DMS 273 (cell line): ENCODE measurements around the gene ARMC9.
"Not testable (repeated sequence)": the region's sequence is repeated elsewhere in the genome, so short reads cannot be mapped to it uniquely, and the experiment has no call there.

ENCODE experiments used
- DNase-seq: peaks from one replicate; lab custom pipeline; 2025; ENCODE audit not compliant: unreplicated experiment; lab: John Stamatoyannopoulos, UW

The ARMC9 gene, protein sequence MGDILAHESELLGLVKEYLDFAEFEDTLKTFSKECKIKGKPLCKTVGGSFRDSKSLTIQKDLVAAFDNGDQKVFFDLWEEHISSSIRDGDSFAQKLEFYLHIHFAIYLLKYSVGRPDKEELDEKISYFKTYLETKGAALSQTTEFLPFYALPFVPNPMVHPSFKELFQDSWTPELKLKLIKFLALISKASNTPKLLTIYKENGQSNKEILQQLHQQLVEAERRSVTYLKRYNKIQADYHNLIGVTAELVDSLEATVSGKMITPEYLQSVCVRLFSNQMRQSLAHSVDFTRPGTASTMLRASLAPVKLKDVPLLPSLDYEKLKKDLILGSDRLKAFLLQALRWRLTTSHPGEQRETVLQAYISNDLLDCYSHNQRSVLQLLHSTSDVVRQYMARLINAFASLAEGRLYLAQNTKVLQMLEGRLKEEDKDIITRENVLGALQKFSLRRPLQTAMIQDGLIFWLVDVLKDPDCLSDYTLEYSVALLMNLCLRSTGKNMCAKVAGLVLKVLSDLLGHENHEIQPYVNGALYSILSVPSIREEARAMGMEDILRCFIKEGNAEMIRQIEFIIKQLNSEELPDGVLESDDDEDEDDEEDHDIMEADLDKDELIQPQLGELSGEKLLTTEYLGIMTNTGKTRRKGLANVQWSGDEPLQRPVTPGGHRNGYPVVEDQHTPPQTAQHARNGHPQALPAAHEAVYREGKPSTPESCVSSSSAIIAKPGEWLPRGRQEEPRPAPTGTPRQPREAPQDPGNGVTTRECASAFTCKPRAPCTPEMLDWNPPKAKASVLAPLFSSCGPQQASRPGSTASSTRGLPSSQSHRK

DNA sequence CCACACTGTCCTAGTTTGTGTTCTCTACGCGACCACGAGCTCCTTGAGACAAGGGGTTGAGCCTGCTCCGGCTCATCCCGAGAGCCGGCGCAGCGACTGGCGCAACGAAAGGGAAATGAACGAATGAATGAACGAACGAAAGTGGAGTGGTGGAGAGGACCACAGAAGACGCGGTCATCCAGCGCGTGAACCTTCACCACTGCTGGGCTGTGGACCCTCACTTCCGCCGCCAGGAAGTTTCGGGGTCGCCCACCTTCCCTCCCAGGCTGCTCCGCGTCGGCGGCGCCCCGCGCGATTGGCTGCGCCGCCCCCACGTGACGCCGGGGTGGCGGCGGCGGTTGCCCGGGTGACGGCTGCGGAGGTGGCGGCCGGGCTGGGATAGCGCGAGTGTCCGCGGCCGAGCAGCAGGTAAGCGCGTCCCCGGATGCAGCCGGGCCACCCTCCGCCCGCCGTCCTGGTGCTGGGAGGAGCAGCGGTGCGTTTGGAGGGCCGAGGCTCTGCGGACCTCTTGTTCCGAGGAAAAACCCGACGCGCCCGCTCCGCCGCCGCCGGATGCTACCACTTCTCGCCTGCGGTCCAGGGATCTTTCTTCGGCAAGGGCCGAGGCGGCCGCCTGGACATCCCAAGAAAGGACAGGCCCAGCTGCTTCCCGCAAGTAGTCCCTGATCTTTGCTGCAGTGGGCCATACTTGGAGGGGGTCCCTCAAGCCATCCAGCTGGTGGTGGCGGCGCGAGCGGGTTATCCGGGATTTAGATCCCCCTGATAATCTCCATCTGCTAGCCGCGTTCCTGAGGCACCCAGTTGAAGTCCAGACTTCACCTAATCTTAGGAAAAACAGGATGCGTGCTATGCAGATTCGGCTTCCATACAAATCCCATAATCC is at the start of gene ARMC9:
TSS of gene ARMC9 (plus strand) at position 341 of the 883 bp plus-strand sequence. CDS start 7,608 bp downstream, outside the sequence.
- DNase-seq, result peak; percentile 90

DNA sequence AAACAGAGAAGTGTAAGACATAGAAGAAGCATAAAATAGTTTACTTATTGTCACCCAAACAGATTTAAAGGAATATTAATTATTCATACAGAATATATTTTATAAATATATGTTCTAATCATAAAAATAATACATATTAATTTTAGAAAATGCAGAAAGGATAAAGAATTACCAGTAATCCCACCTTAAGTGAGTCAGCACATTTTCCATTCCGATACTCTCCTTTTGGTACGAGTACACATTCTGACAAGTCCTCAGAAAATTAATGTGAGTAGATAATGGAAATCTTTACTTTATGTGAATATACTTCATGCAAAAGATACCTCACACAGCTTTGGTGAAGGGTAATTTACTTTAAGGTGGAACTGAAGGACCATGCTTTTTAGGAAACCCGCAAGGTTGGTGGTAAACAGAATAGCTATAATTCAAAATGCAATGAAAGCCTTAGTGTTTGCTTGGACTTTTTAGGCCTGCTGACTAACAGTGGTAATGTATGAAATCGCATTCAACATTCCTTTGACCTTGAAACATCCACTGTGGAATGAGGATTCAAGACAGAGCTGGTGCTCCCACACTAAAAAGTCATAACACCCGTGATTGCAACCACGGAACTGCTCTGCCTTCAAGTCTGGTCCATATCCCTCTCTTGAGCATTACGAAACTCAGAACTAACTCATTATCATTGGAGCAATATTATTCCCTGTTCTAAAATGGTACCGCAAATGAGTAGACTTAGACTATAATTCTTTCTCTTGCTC is 45.5 kb upstream of the ARMC9 start:
- DNase-seq, result no peak

DNA sequence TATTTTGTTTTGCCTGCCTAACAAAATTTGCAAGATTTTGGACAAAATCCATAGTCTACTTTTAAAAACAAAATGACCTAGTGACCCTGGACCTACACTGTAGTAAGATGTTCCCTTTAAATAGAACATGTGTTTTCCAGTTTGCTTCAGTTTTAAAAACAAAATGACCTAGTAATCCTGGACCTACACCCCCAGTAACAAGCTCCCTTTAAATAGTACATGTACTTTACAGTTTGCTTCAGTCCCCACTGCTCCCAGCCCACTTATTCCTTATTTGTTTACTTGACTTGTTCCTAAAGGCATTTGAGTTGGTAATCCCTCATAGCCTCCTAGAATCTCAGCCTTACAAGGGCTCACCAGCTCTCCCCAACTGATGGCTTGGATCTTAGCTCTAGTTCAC is 39.1 kb upstream of the ARMC9 start:
- DNase-seq, result no peak

DNA sequence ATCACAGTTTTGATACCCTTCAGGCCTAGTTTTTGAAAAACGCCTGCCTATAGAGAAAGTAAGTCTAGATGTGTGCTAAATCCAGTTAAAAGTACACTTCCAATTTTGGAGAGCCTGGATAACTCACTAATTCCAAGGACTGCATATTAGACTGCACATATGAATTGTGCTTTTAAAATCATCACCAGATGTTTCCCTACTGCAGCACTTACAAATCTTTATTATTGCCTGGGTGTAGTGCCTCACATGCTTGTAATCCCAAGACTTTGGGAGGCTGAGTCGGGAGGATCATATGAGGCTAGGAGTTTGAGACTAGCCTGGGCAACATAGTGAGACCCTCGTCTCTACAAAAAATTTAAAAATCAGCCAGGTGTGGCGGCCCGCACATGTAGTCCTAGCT is 37.7 kb upstream of the ARMC9 start:
- no peak for DNase-seq

DNA sequence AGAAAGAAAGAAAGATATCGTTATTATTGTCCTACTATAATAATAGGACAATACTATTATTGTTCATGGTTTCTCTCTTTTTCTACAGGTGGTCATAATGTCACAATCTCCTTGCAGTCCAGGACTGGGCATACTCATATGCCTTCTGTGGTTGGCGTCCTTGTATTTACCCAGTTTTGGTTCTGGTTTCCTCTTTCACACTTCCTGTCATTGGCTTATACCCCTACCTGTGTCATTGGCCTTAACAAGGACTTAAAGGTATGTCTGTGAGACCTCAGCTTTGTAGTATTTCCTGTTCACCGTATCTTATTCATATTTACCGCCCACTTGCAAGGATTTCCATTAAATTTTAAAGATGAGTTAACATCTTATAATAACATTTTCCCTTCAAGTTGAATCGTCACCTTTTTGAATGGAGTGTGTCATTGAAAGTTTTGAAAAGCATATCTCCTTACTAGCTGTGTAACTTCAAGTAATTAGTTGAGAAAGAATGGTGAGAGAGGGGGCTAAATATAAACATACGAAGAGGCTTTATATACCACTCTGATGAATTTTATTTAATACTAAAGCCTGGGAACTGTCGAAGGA is 37.1 kb upstream of the ARMC9 start:
- no peak for DNase-seq

DNA sequence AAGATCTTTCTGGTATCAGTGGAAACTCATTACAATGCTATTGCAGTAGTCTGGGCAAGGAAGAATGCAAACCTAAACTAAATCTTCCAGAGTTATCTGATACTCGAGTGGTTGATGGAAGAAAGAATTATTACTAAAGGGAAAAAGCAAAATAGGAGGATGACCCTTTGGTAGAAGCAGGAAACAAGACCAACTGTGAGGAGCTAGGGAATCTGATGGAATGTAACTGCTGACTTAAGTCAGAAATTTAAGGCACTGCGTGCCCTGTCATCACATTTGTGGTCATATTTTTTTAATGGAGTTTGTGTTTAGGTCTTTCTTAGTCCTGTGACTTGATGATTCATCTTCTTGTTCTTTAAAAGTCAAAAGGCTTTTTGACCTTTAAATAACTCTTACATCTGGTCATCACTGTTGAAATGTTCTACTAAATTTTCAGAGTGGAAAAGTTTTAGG is 36.5 kb upstream of the ARMC9 start:
- no peak for DNase-seq

DNA sequence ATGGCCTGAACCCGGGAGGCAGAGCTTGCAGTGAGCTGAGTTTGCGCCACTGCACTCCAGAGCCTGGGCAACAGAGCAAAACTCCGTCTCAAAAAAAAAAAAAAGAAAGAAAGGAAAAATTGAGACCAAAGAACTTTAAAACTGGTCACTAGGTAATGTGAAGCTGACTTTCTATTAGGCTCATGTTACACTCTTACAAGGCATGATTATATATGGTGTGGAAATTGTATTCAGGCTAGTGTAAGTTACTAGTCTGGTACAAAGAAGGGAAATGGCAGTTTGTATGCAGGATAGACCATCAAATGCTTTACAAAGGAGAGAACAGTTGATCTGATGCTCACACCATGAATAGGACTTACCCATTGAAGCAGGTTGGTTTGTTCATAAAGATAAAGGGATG is 35.4 kb upstream of the ARMC9 start:
- DNase-seq, result no peak

DNA sequence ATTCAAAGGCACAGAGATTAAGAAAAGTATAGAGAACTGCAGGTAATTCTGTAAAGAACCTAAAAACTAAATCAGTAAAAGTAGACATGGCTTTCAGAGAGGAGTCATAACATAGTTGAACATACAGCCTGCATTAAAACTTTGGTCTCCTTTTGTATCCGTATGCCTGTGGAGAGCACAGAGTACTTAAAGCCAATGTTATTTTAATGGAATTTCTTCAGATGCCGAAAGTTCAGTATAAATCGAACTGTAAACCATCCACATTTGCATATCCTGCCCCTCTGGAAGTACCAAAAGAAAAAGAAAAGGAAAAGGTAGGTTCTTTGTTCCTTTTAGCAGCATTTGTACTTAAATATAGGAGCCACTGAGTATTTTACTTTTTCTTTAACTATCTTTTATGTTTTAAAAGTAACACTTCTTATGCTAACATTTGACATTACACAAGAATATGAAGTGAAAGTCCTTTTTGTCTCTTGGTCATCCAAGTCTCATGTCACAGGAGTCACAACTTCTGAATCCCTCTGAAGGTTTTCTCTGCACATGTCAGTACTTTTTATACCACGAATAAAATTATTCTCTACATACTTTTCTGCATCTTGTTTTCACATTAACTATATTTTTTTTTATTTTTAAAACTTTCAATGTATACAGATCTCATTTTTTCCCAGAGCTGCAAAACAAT is 34.9 kb upstream of the ARMC9 start:
- DNase-seq, result no peak

DNA sequence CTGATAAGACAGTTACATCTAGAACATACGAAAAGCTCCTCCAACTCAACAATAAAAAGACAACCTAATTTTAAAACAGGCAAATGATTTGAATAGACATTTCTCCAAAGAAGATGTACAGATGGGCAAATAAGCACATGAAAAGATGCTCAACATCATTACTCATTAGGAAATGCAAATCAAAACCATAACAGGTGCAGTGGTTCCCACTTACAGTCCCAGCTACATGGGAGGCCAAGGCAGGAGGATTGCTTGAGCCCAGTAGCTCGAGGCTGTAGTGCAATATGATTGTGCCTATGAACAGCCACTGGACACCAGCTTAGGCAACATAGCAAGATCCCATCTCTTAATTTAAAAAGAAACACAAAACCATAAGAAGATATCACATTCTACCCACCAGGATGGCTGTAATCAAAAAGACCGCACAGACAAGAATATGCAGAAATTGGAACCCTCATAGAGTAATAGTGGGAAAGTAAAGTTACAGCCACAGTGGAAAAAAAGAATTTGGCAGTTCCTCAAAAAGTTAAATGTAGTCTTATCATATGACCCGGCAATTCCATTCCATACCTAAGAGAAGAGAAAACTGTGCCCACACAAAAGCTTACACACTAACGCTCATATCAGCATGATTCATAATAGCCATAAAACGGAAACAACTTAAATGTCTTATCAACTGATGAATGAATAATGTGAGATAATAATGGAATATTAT is 30.5 kb upstream of the ARMC9 start:
- no peak for DNase-seq

DNA sequence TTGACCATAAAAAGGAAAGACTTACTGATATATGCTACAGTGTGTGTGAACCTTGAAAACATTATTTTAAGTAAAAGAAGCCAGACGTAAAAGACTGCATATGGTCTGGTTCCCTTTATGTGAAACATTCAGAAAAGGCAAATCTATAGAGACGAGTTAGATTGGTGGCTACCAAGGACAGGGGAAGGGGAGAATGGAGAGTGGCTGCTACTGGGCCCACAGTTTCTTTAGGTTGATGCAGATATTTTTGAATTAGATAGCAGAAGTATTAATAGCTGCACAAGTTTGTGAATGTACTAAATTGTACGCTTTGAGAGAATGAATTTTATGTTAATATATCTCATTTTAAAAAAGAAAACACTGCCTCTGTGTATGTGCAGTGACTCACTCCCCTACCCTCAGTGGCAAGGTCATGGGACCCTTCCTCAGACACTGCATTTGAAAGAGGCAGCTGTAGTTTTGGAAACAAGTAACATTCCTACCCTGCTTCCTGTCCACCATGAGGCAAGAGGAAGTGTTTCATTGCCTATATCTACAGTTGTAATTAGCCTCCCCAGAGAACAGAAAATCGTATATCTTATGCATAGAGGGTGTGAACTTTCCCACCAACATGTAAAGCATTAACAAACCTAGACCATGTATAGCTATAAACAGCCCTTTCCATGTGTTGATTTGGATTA is 29.8 kb upstream of the ARMC9 start:
- DNase-seq, result no peak

DNA sequence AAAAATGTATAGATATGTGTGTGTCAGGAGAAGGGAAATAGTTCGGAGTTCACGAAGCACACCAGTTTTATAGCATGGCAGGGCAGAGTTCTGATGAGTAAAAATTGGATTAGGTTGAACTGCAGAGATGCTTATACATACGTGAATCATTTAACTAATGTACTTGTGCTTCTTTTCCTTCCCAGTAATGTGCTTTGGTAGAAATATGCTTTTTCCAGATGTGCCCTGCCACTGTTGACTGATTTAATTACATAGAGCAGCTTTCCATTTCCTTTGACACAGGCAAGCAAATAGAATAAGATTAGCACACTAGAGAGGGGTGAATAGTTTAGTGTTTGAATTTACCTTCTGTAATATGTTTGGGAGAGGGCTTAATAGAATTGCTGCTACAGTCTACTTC is 28.9 kb upstream of the ARMC9 start:
- DNase-seq, result no peak

DNA sequence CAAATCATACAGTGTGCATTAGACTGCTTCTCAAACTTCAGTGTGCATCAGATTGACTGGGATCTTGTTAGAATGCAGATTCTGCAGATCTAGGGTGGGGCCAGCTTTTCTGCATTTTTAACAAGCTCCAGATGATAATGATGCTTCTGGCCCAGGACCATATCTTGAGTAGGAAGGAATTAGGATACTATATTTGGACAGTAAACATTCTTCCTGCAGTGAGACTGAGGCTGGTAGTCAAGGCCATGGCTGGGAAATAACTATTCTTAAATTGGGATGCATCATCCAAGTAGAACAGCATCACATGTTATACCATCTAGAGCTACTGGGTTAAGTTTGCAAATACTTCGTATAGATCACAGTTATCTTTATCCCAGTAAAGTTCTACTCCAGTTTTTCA is 28.4 kb upstream of the ARMC9 start:
- DNase-seq, result no peak

DNA sequence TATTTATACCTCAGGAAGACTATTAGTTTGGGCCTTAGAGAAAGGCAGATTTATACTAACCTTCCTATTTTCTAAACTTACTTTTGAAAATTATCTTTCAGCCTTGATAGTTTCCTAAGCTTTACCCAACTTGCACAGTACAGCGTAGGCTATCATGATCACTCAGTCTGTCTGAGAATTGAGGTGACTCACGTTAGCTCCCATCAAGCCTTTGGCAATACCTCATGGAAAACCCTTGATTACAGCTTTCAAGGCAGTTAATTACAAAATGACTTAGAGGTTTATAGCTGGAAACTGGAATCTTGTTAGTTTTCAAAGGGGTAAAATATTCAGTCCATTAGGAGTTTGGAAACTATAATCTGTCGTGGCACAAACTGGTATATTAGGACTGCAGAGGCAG is 26.4 kb upstream of the ARMC9 start:
- no peak for DNase-seq

DNA sequence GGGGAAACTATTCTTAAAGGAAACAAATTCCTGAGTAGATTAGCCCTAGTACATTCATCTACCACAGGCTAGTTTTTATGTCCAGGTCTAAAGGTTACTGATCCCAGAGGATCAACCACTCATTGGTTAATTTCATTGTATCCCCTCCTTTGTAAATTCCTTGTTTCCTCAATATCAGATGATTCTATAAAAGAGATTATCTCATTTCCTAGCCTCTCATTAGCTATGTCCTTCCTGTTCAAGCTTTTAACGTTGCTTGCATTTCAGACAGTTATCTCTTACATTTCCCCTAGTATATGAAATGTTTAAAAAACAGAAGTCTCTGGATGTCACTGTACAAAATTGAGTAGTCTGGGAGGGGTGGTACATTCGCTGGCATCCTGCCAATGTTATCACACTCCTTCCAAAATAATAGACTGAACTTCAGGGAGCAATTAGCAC is 24.2 kb upstream of the ARMC9 start:
- peak; percentile 6 for DNase-seq

DNA sequence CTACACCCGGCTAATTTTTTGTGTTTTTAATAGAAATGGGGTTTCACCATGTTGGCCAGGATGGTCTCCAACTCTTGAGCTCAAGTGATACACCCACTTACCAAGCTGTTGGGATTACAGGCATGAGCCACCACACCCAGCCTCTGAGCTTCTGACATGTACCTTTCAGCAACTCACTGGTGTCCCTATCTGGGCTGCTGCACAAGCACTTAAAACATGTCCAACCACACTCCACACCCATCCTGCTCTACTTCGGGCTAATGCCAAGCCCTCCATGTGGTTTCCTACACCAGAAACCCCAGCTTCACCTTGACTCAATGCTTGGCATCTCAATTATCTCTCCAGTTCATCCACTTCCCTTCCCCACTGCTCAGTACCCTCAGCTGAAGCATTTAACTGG is 22.4 kb upstream of the ARMC9 start:
- DNase-seq, result no peak

DNA sequence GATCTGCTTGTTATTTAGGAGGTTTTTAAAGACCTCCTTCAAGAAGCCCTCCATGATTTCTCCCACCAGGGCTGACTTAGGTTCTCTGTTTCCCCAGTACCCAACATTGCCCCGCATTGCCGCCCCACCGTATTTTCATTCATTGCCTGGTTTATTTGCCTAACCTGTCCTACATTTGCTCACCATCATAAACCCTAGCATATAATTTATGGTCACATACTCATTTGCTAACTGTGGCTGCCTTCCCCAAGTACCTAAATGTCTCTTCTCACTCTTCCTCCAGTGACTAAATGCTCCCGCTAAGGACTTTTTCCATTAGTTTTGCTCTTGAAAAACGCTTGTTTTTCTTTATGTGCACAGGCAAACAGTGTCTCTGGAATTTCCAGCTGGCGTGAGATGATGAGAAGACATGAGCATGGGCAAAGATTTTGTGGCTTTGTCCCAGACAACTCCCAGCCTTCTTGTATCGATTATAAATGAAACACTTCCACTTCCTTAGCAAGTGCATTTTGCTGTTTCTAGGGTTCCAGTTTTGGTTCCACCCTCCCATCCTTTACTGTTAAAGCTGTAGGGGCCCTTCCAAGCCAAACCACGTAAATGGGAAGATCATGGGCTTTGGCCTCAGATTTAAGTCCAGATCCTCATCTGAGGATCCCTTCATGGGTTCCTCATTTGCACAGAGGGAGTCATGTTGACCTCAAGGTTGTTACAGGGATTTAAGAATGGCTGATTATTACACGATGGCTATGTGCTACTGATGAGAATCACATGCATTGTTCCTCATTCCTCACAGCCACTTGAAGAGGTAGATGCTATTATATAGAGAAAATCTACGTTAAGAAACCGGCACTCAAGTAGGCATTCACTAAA is 21.0 kb upstream of the ARMC9 start:
- DNase-seq, result no peak

DNA sequence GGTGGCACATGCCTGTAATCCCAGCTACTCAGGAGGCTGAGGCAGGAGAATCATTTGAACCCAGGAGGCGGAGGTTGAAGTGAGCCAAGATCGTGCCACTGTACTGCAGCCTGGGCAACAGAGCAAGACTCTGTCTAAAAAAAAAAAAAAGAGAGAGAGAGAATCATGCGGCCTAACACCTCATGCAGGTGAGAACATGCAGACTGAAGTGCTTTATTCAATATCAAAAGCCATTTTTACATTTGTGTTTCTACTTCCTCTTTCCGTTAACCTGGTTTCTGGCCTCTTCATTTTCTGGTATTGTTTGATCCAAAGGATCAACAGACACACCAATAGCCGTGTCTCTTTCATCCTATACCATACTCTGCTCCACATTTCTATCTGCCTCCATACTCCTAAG is 19.6 kb upstream of the ARMC9 start:
- not testable (repeated sequence) for DNase-seq
